GM23248 (cell line): Measurements from ENCODE around the gene PTGFRN. TPM values are rescaled to one million over a fixed set of nuclear protein-coding genes. Genes with fewer than 3 reads are reported as not detected.

ENCODE experiments used
- DNase-seq: peaks from one replicate; pipeline ENCODE4 v3.0.0-alpha.2; 2015
- H2AFZ ChIP-seq: fragments of 200-600 bp; sonication (generic); 2 replicates; pipeline ENCODE4 v1.6.1; 2016; ENCODE audit warnings: antibody characterized with exemption
- H3F3A ChIP-seq: fragments of 200-600 bp; sonication (generic); 2 replicates; pipeline ENCODE4 v1.6.1; 2016; ENCODE audit warnings: mild to moderate bottlenecking, antibody characterized with exemption, mixed run types; ENCODE audit not compliant: insufficient read depth
- H3K27ac ChIP-seq: fragments of 200-600 bp; sonication (generic); 2 replicates; pipeline ENCODE4 v1.5.1; 2016; ENCODE audit warnings: mild to moderate bottlenecking
- H3K27me3 ChIP-seq: fragments of 200-600 bp; sonication (generic); replicated peaks from 2 replicates; pipeline ENCODE4 v1.6.1; 2016; ENCODE audit warnings: mild to moderate bottlenecking; ENCODE audit not compliant: insufficient read depth
- H3K36me3 ChIP-seq: fragments of 200-600 bp; sonication (generic); 2 replicates; pipeline ENCODE4 v1.6.1; 2016; ENCODE audit warnings: low read depth, mild to moderate bottlenecking
- H3K4me1 ChIP-seq: fragments of 200-600 bp; sonication (generic); 2 replicates; pipeline ENCODE4 v1.6.1; 2016; ENCODE audit warnings: mild to moderate bottlenecking; ENCODE audit not compliant: insufficient read depth
- H3K4me2 ChIP-seq: fragments of 200-600 bp; sonication (generic); one replicate; pipeline ENCODE4 v1.6.1; 2016; ENCODE audit warnings: mild to moderate bottlenecking; ENCODE audit not compliant: unreplicated experiment
- H3K4me3 ChIP-seq: fragments of 200-600 bp; sonication (generic); 2 replicates; pipeline ENCODE4 v1.5.1; 2016; ENCODE audit warnings: mild to moderate bottlenecking
- H3K79me2 ChIP-seq: fragments of 200-600 bp; sonication (generic); 2 replicates; pipeline ENCODE4 v1.6.1; 2016; ENCODE audit warnings: mild to moderate bottlenecking; ENCODE audit not compliant: insufficient read depth
- H3K9ac ChIP-seq: fragments of 200-600 bp; sonication (generic); 2 replicates; pipeline ENCODE4 v1.6.1; 2016; ENCODE audit warnings: mild to moderate bottlenecking
- H3K9me2 ChIP-seq: fragments of 200-600 bp; sonication (generic); 2 replicates; pipeline ENCODE4 v1.6.1; 2016; ENCODE audit warnings: mixed run types, mild to moderate bottlenecking, moderate library complexity; ENCODE audit not compliant: insufficient read depth
- H3K9me3 ChIP-seq: fragments of 200-600 bp; sonication (generic); one replicate; pipeline ENCODE4 v1.6.1; 2017; ENCODE audit warnings: low read depth
- H4K20me1 ChIP-seq: fragments of 200-600 bp; sonication (generic); 2 replicates; pipeline ENCODE4 v1.6.0; 2016; ENCODE audit not compliant: insufficient read depth
- EZH2 ChIP-seq: fragments of 200-600 bp; sonication (generic); IDR thresholded peaks from 2 replicates; pipeline ENCODE4 v1.6.1; 2018; ENCODE audit warnings: antibody characterized with exemption, mild to moderate bottlenecking; ENCODE audit not compliant: insufficient read depth, poor library complexity, severe bottlenecking
- EZH2phosphoT487 ChIP-seq: fragments of 200-600 bp; sonication (generic); IDR thresholded peaks from 2 replicates; pipeline ENCODE4 v1.6.1; 2018; ENCODE audit warnings: antibody characterized with exemption, moderate library complexity, mild to moderate bottlenecking, low read depth; ENCODE audit not compliant: insufficient read depth
- whole genome bisulfite sequencing, 2 experiments: methylation state at CpG; one replicate each; pipeline ENCODE4 v1.1.6; 2015 to 2017; ENCODE audit warnings: low lambda C conversion rate in 2 of 2, low coverage in 1 of 2; ENCODE audit errors: missing lambda C conversion rate in 2 of 2; 5-methylcytosine and 5-hydroxymethylcytosine counted together
- in situ Hi-C: fragments of 300-500 bp; cut with MboI; formaldehyde crosslinking; loops from 2 replicates; pipeline ENCODE4 v1.15.0; 2020
- polyA plus RNA-seq: library from polyadenylated mRNA; unstranded; fragments of >200 nt; fragmentation: Nextera tagmentation; extraction: Ambion mirVana; gene quantifications from 2 replicates; pipeline ENCODE4 v1.2.1, GENCODE V29; 2016
- total RNA-seq: library from RNA; depleted of rRNA; stranded (reverse); fragments of >200 nt; shearing (Covaris generic); gene quantifications from 2 replicates; pipeline ENCODE4 v1.2.3, GENCODE V29; 2014

The PTGFRN gene
- total and polyA plus RNA-seq, 2 experiments from 2014 or later, result 14.7 to 25.7 TPM

DNA sequence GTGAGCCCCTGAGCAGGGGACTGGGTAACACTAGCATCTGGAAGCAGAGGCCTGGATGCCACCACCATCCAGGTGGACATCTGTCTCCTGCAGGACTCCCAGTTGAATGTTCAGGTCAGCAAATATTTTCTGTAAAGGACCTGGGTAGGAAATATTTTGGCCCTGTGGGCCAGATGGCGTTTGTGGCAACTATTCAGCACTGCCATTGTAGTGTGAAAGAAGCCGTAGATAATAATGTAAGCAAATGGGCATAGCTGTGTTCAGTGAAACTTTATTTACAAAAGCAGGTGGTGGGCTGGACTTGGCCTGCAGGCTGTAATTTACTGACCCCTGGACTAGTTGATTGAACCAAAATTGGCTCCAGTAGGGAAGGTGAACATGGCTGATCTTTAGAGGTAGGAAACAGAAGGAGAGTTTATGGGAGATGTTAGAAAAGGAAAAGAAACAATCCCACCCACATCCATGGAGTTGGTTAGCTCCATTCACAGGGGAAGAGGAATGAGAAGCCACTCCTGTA, 71.9 kb downstream of the PTGFRN start:
- Histone ChIP-seq H3K9me3 (no peaks in the 10 kb centered on the region), H3K4me3 (no peak overlapping the region), H4K20me1 (no peaks in the 10 kb centered on the region), H3K9me2 (no peaks in the 10 kb centered on the region), H3K79me2 (no peaks in the 10 kb centered on the region), H3K27me3 (no peaks in the 10 kb centered on the region), H2AFZ (no peak overlapping the region), H3K27ac (no peak overlapping the region), H3F3A (no peaks in the 10 kb centered on the region), H3K4me2 (no peak overlapping the region), H3K4me1 (no peaks in the 10 kb centered on the region), H3K9ac (no peak overlapping the region), H3K36me3 (no peaks in the 10 kb centered on the region)
- no peak for DNase-seq
- WGBS, 2 experiments, result 96% methylated on average over 2 of the region's 2 CpGs
- TF ChIP-seq EZH2 (no peak), EZH2phosphoT487 (no peak)
- in situ Hi-C loops, result no loop called here

DNA sequence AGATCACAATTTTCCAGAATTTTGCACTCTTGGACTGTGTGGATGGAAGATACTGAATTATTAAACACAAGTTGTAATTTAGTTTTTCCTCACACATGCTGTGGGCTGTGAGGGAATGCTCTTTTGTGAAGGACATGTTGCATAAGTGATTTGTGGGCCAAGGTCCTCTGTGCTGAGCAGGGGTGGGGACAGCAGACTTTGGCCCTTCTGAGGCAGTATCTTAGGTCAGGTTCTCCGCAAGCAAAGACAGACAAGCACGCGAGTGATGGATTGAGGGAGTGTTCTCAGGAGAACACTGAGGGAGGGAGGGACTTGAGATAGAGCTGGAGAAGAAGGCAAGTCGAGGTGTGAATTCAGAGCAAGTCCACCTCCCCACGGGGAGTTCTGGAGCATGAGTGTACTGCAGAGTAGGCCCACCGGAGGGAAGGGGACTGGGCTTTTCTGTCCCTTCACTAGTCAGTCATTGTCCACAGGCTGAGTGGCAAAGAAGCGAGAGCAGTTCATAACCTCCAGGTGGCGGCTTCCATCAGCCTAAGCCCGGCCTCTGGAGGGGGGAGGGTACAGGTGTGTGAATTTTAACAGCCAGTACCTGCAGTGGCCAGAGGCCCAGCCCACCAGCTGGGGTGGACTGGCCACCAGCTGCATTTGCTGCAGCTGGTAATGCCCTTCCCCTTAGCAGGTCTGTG, 72.7 kb downstream of the PTGFRN start:
- no peaks in the 10 kb centered on the region for H3K9me3 ChIP-seq
- no peaks in the 10 kb centered on the region for H3F3A ChIP-seq
- H3K27me3 ChIP-seq, result no peaks in the 10 kb centered on the region
- no peaks in the 10 kb centered on the region for H3K4me1 ChIP-seq
- H2AFZ ChIP-seq, result no peak overlapping the region
- no peak for DNase-seq
- in situ Hi-C loops, result no loop called here
- no peak overlapping the region for H3K4me2 ChIP-seq
- H3K79me2 ChIP-seq, result no peaks in the 10 kb centered on the region
- H3K27ac ChIP-seq, result no peak overlapping the region
- H3K9me2 ChIP-seq, result no peaks in the 10 kb centered on the region
- TF ChIP-seq EZH2phosphoT487 (no peak), EZH2 (no peak)
- no peak overlapping the region for H3K4me3 ChIP-seq
- 76 to 77% methylated on average over 8 to 9 of the region's 9 CpGs for WGBS, 2 experiments
- no peaks in the 10 kb centered on the region for H3K36me3 ChIP-seq
- H4K20me1 ChIP-seq, result no peaks in the 10 kb centered on the region
- H3K9ac ChIP-seq, result no peak overlapping the region

DNA sequence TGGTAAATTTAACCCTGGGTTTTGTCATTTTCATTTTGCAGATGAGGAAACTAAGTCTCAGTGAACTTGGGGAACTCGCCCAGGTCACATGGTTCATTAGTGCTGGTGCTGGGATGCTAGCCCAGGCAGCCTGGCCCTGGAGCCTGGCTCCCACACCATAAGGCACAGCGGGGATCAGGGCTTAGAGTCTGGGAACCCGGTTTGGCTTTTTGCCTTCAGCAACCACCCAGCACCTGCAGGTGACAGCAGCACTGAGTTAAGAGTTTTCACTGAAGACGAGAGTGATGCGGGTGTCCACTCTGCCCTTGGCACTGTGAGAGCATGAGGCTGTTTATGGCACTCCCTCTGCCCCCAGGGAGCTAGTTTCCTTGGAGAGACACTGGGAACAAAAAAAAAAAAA, 73.4 kb downstream of the PTGFRN start:
- Histone ChIP-seq H3K4me3 (no peak overlapping the region), H2AFZ (no peak overlapping the region), H3K4me2 (no peak overlapping the region), H3K9me3 (no peaks in the 10 kb centered on the region), H3K27me3 (no peaks in the 10 kb centered on the region), H4K20me1 (no peaks in the 10 kb centered on the region), H3K9me2 (no peaks in the 10 kb centered on the region), H3K9ac (no peak overlapping the region), H3K79me2 (no peaks in the 10 kb centered on the region), H3K4me1 (peaks cover under 1% of the 10 kb centered on the region; the same call in 1 of the 2 replicates), H3F3A (no peaks in the 10 kb centered on the region), H3K36me3 (no peaks in the 10 kb centered on the region), H3K27ac (no peak overlapping the region)
- no peak for DNase-seq
- WGBS, 2 experiments, result 56 to 64% methylated on average over 5 of the region's 5 CpGs
- in situ Hi-C loops, result no loop called here
- TF ChIP-seq EZH2 (no peak), EZH2phosphoT487 (no peak)

DNA sequence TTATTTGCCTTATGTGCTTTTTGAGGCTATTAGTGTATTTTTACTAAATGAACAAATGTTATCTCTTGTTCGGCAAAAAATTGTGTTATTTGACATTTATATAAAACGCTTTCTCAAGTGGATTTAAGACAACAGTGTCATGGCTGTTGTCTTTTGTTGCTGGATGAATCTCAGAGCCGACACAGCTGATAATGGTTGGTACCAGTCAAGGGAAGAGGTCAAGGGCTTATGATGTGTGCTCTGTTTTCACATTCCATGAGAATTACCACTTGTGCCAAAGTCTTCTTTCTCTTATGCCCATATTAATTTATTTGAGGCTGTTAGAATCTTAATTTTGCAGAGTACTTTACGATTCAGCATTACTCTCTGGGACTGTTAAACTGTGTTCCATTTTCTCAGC, 74.0 kb downstream of the PTGFRN start:
- WGBS, 2 experiments, result 41 to 61% methylated on average over 4 of the region's 4 CpGs
- H3K4me3 ChIP-seq, result no peak overlapping the region
- TF ChIP-seq EZH2, result no peak
- no peak for TF ChIP-seq EZH2phosphoT487
- no peak overlapping the region for H3K27ac ChIP-seq
- no peak overlapping the region for H2AFZ ChIP-seq
- H4K20me1 ChIP-seq, result no peaks in the 10 kb centered on the region
- no peaks in the 10 kb centered on the region for H3K79me2 ChIP-seq
- no peak for DNase-seq
- H3K4me1 ChIP-seq, result peaks cover 7% of the 10 kb centered on the region; the same call in 1 of the 2 replicates
- no peaks in the 10 kb centered on the region for H3K9me3 ChIP-seq
- no peaks in the 10 kb centered on the region for H3K27me3 ChIP-seq
- no peak overlapping the region for H3K4me2 ChIP-seq
- in situ Hi-C loops, result no loop called here
- H3F3A ChIP-seq, result 0 out of 2 replicates have a peak, but pooled peaks cover 2% of the 10 kb centered on the region
- H3K9me2 ChIP-seq, result no peaks in the 10 kb centered on the region
- no peak overlapping the region for H3K9ac ChIP-seq
- H3K36me3 ChIP-seq, result no peaks in the 10 kb centered on the region
